Fibroblast of lung (primary cell): ENCODE results near the gene WDR62.

Experiments used
- CTCF ChIP-seq, 2 donors: IDR thresholded peaks in 1 of 2; conservative IDR thresholded peaks in 1 of 2; 1 replicate in 1 of 2; 2 replicates in 1 of 2; pipeline ENCODE4 v1.5.1; 2011 to 2012; ENCODE audit warnings: low read length in 2 of 2, control low read depth in 1 of 2, inconsistent platforms in 1 of 2, low read depth in 1 of 2, mild to moderate bottlenecking in 1 of 2
- EZH2 ChIP-seq: IDR thresholded peaks from 2 replicates; pipeline ENCODE4 v1.5.1; 2012; ENCODE audit warnings: low read length, control low read depth, mild to moderate bottlenecking; ENCODE audit errors: missing control alignments

GRCh38 chr19:36028313-36029041 is 26.2 kb upstream of the WDR62 start:
- TF ChIP-seq CTCF (conservative IDR thresholded peaks at IDR 0.05 in 1 of 2, IDR thresholded peaks at IDR 0.05 in 1 of 2; ENCODE audit: low read depth in 1 of 2, low read length in 2 of 2) (no peak), EZH2 (no peak)
